ENCODE measurements around the gene CEACAM6.
"Not testable (repeated sequence)": the region's sequence is repeated elsewhere in the genome, so short reads cannot be mapped to it uniquely, and the experiment has no call there.

CEACAM6 gene

DNA sequence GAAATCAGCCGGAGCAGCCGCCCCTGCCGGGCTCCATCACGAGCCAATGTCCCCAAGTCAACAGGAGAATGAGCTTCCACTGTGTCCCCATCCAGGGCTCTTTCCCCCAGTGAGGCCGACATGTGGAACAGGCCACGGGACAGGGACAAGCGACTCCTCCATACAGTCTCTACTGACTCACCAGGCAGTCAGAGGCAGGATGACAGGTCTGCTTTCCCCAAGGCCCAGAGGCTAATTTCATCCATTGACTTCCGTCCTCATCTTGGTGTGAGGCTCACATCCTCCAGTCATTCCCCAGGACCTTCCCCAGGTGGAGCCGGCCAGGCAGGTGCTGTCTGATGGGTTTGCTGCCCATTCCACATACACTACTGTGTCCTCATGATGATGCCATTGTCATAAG, 3.5 kb downstream of the CEACAM6 start:
- Histone ChIP-seq H3K27me3 (replicated peaks in 2 of 5; ENCODE audit: control insufficient read depth in 4 of 5, insufficient read depth in 5 of 5, low read length in 4 of 5) (no peaks in the 10 kb centered on the region), H3K9me3 (ENCODE audit: control extremely low read depth in 1 of 5, control insufficient read depth in 4 of 5, insufficient read depth in 2 of 5, low read depth in 1 of 5, low read length in 4 of 5) (no peaks in the 10 kb centered on the region), H3K4me1 (ENCODE audit: control extremely low read depth in 1 of 4, control insufficient read depth in 4 of 4, insufficient read depth in 4 of 4, low read length in 3 of 4) (peaks cover 0 to 22% (median 14%) of the 10 kb centered on the region in 4 experiments), H3K36me3 (ENCODE audit: control insufficient read depth in 4 of 4, insufficient read depth in 4 of 4, low read length in 3 of 4) (no peaks in the 10 kb centered on the region), H3K4me3 (ENCODE audit: control insufficient read depth in 1 of 7, extremely low read depth in 1 of 7, insufficient read depth in 4 of 7, low read depth in 2 of 7, low read length in 6 of 7) (no peak overlapping the region), H3K27ac (ENCODE audit: insufficient read depth in 1 of 2, low read depth in 1 of 2, low read length in 2 of 2, poor library complexity in 1 of 2, severe bottlenecking in 2 of 2) (no peak overlapping the region)
- POLR2A ChIA-PET: no interaction called here
- WGBS (ENCODE audit: insufficient coverage): 95% methylated on average over 9 of the region's 9 CpGs
- no peak for DNase-seq
- CTCF ChIA-PET: no interaction called here

DNA sequence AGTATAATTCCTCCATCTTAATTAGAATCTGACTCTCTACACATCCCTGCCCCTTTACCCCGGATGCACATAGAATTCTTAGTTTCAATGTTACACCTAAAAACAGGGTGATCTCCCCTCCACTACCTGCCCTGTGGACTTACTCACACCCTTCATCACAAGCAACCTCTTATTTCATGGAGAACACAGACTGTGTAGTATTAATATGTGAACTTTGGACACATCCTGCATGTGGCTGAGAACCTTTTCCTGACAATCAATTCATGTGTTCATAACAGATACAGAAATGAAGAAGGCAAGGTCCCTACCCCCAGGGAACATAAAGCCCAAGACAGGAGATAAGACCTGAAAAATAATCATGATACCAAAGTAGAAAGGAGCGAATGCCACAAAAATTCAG, 11.8 kb downstream of the CEACAM6 start:
- no peak for DNase-seq
- Histone ChIP-seq H3K27me3 (replicated peaks in 2 of 5; ENCODE audit: control insufficient read depth in 4 of 5, insufficient read depth in 5 of 5, low read length in 4 of 5) (no peaks in the 10 kb centered on the region), H3K4me3 (ENCODE audit: control insufficient read depth in 1 of 7, extremely low read depth in 1 of 7, insufficient read depth in 4 of 7, low read depth in 2 of 7, low read length in 6 of 7) (no peak overlapping the region), H3K36me3 (ENCODE audit: control insufficient read depth in 4 of 4, insufficient read depth in 4 of 4, low read length in 3 of 4) (no peaks in the 10 kb centered on the region), H3K9me3 (ENCODE audit: control extremely low read depth in 1 of 5, control insufficient read depth in 4 of 5, insufficient read depth in 2 of 5, low read depth in 1 of 5, low read length in 4 of 5) (no peaks in the 10 kb centered on the region), H3K27ac (ENCODE audit: insufficient read depth in 1 of 2, low read depth in 1 of 2, low read length in 2 of 2, poor library complexity in 1 of 2, severe bottlenecking in 2 of 2) (no peak overlapping the region), H3K4me1 (ENCODE audit: control extremely low read depth in 1 of 4, control insufficient read depth in 4 of 4, insufficient read depth in 4 of 4, low read length in 3 of 4) (peaks cover 0 to 5% (median under 1%) of the 10 kb centered on the region in 4 experiments)
- WGBS (ENCODE audit: insufficient coverage): 100% methylated on average over 2 of the region's 2 CpGs
- POLR2A ChIA-PET: no interaction called here
- CTCF ChIA-PET: interaction anchor here (0.7 to 1.2 kb wide), 3 partner anchors 9 to 19 kb away, joined by 3 to 4 read pairs (median 3); no protein-coding TSS in a partner anchor

DNA sequence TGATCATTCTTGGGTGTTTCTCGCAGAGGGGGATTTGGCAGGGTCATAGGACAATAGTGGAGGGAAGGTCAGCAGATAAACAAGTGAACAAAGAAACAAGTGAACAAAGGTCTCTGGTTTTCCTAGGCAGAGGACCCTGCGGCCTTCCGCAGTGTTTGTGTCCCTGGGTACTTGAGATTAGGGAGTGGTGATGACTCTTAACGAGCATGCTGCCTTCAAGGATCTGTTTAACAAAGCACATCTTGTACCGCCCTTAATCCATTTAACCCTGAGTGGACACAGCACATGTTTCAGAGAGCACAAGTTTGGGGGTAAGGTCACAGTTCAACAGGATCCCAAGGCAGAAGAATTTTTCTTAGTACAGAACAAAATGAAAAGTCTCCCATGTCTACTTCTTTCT, 12.8 kb downstream of the CEACAM6 start:
- H3K27me3 ChIP-seq (replicated peaks in 2 of 5; ENCODE audit: control insufficient read depth in 4 of 5, insufficient read depth in 5 of 5, low read length in 4 of 5); DNase-seq; H3K27ac ChIP-seq (ENCODE audit: insufficient read depth in 1 of 2, low read depth in 1 of 2, low read length in 2 of 2, poor library complexity in 1 of 2, severe bottlenecking in 2 of 2); H3K36me3 ChIP-seq (ENCODE audit: control insufficient read depth in 4 of 4, insufficient read depth in 4 of 4, low read length in 3 of 4); POLR2A ChIA-PET; H3K4me3 ChIP-seq (ENCODE audit: control insufficient read depth in 1 of 7, extremely low read depth in 1 of 7, insufficient read depth in 4 of 7, low read depth in 2 of 7, low read length in 6 of 7); H3K9me3 ChIP-seq (ENCODE audit: control extremely low read depth in 1 of 5, control insufficient read depth in 4 of 5, insufficient read depth in 2 of 5, low read depth in 1 of 5, low read length in 4 of 5); H3K4me1 ChIP-seq (ENCODE audit: control extremely low read depth in 1 of 4, control insufficient read depth in 4 of 4, insufficient read depth in 4 of 4, low read length in 3 of 4): not testable (repeated sequence)
- CTCF ChIA-PET: interaction anchor here (1.0 to 1.2 kb wide), 2 partner anchors 8 to 14 kb away, joined by 3 to 4 read pairs; no protein-coding TSS in a partner anchor
- no CpG with 5 or more reads among the region's 5 CpGs for WGBS (ENCODE audit: insufficient coverage)

GRCh38 chr19:41769608-41770007, 14.3 kb downstream of the CEACAM6 start:
- CTCF ChIA-PET: interaction anchor here (0.8 to 1.4 kb wide), 3 partner anchors 11 to 52 kb away, joined by 3 read pairs; no protein-coding TSS in a partner anchor
- Histone ChIP-seq H3K36me3 (ENCODE audit: control insufficient read depth in 4 of 4, insufficient read depth in 4 of 4, low read length in 3 of 4) (no peaks in the 10 kb centered on the region), H3K9me3 (ENCODE audit: control extremely low read depth in 1 of 5, control insufficient read depth in 4 of 5, insufficient read depth in 2 of 5, low read depth in 1 of 5, low read length in 4 of 5) (no peaks in the 10 kb centered on the region), H3K27me3 (replicated peaks in 2 of 5; ENCODE audit: control insufficient read depth in 4 of 5, insufficient read depth in 5 of 5, low read length in 4 of 5) (no peaks in the 10 kb centered on the region), H3K4me3 (ENCODE audit: control insufficient read depth in 1 of 7, extremely low read depth in 1 of 7, insufficient read depth in 4 of 7, low read depth in 2 of 7, low read length in 6 of 7) (no peak overlapping the region), H3K27ac (ENCODE audit: insufficient read depth in 1 of 2, low read depth in 1 of 2, low read length in 2 of 2, poor library complexity in 1 of 2, severe bottlenecking in 2 of 2) (no peak overlapping the region), H3K4me1 (ENCODE audit: control extremely low read depth in 1 of 4, control insufficient read depth in 4 of 4, insufficient read depth in 4 of 4, low read length in 3 of 4) (peaks cover 0 to 11% (median 7%) of the 10 kb centered on the region in 4 experiments)
- POLR2A ChIA-PET: no interaction called here
- no peak for DNase-seq
- WGBS (ENCODE audit: insufficient coverage): no CpG with 5 or more reads among the region's 4 CpGs

DNA sequence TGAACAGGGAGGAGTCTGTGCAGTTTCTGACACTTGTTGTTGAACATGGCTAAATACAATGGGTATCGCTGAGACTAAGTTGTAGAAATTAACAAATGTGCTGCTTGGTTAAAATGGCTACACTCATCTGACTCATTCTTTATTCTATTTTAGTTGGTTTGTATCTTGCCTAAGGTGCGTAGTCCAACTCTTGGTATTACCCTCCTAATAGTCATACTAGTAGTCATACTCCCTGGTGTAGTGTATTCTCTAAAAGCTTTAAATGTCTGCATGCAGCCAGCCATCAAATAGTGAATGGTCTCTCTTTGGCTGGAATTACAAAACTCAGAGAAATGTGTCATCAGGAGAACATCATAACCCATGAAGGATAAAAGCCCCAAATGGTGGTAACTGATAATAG, 16.1 kb downstream of the CEACAM6 start:
- ChIA-PET POLR2A (no interaction called here), CTCF (interaction anchor here (1.2 to 2.7 kb wide), 6 partner anchors 10 to 50 kb away, joined by 3 to 9 read pairs (median 6); partner anchors contain the start of gene CEACAM6)
- H3K36me3 ChIP-seq (ENCODE audit: control insufficient read depth in 4 of 4, insufficient read depth in 4 of 4, low read length in 3 of 4): no peaks in the 10 kb centered on the region
- H3K4me3 ChIP-seq (ENCODE audit: control insufficient read depth in 1 of 7, extremely low read depth in 1 of 7, insufficient read depth in 4 of 7, low read depth in 2 of 7, low read length in 6 of 7): no peak overlapping the region
- H3K27ac ChIP-seq (ENCODE audit: insufficient read depth in 1 of 2, low read depth in 1 of 2, low read length in 2 of 2, poor library complexity in 1 of 2, severe bottlenecking in 2 of 2): no peak overlapping the region
- H3K27me3 ChIP-seq (replicated peaks in 2 of 5; ENCODE audit: control insufficient read depth in 4 of 5, insufficient read depth in 5 of 5, low read length in 4 of 5): no peaks in the 10 kb centered on the region
- H3K9me3 ChIP-seq (ENCODE audit: control extremely low read depth in 1 of 5, control insufficient read depth in 4 of 5, insufficient read depth in 2 of 5, low read depth in 1 of 5, low read length in 4 of 5): no peaks in the 10 kb centered on the region
- peaks cover 0 to 12% (median 7%) of the 10 kb centered on the region in 4 experiments for H3K4me1 ChIP-seq (ENCODE audit: control extremely low read depth in 1 of 4, control insufficient read depth in 4 of 4, insufficient read depth in 4 of 4, low read length in 3 of 4)
- no peak for DNase-seq
- WGBS (ENCODE audit: insufficient coverage): 100% methylated on average over 1 of the region's 2 CpGs

- DNase-seq: no peak
- Histone ChIP-seq H3K27ac (ENCODE audit: insufficient read depth in 1 of 2, low read depth in 1 of 2, low read length in 2 of 2, poor library complexity in 1 of 2, severe bottlenecking in 2 of 2) (no peak overlapping the region), H3K4me3 (ENCODE audit: control insufficient read depth in 1 of 7, extremely low read depth in 1 of 7, insufficient read depth in 4 of 7, low read depth in 2 of 7, low read length in 6 of 7) (no peak overlapping the region), H3K4me1 (ENCODE audit: control extremely low read depth in 1 of 4, control insufficient read depth in 4 of 4, insufficient read depth in 4 of 4, low read length in 3 of 4) (peaks cover 0 to 12% (median 7%) of the 10 kb centered on the region in 4 experiments), H3K9me3 (ENCODE audit: control extremely low read depth in 1 of 5, control insufficient read depth in 4 of 5, insufficient read depth in 2 of 5, low read depth in 1 of 5, low read length in 4 of 5) (no peaks in the 10 kb centered on the region), H3K36me3 (ENCODE audit: control insufficient read depth in 4 of 4, insufficient read depth in 4 of 4, low read length in 3 of 4) (no peaks in the 10 kb centered on the region), H3K27me3 (replicated peaks in 2 of 5; ENCODE audit: control insufficient read depth in 4 of 5, insufficient read depth in 5 of 5, low read length in 4 of 5) (no peaks in the 10 kb centered on the region)
- POLR2A ChIA-PET: no interaction called here
- CTCF ChIA-PET: interaction anchor here (1.1 to 1.7 kb wide), 5 partner anchors 10 to 26 kb away, joined by 3 to 8 read pairs (median 5); no protein-coding TSS in a partner anchor
- WGBS (ENCODE audit: insufficient coverage): 62% methylated on average over 4 of the region's 6 CpGs
These were observed 19.2 kb downstream of the CEACAM6 start for GRCh38 chr19:41774515-41774980.

DNA sequence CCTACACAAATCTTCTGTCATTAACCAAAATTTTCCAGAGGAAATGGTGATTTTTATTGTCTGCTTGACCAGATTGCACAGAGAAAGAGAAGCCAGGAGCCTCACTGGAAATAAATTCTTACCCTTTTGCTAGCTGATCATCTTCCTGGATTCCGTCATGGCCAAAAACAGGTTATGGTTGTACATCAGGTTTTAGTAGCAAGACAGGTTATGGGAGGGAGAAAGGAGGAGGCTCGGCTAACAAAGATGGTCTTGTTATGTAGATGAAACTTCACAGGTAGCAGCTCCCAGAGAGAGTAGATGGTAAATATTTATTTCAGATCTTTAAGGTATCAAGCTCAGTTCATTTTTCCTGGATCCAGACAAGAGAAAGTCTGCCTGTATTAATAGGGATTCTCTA, 21.4 kb downstream of the CEACAM6 start:
- H3K4me1 ChIP-seq (ENCODE audit: control extremely low read depth in 1 of 4, control insufficient read depth in 4 of 4, insufficient read depth in 4 of 4, low read length in 3 of 4): peaks cover 0 to 12% (median 7%) of the 10 kb centered on the region in 4 experiments
- H3K27me3 ChIP-seq (replicated peaks in 2 of 5; ENCODE audit: control insufficient read depth in 4 of 5, insufficient read depth in 5 of 5, low read length in 4 of 5): no peaks in the 10 kb centered on the region
- no peaks in the 10 kb centered on the region for H3K36me3 ChIP-seq (ENCODE audit: control insufficient read depth in 4 of 4, insufficient read depth in 4 of 4, low read length in 3 of 4)
- WGBS (ENCODE audit: insufficient coverage): 100% methylated on average over 2 of the region's 2 CpGs
- no peaks in the 10 kb centered on the region for H3K9me3 ChIP-seq (ENCODE audit: control extremely low read depth in 1 of 5, control insufficient read depth in 4 of 5, insufficient read depth in 2 of 5, low read depth in 1 of 5, low read length in 4 of 5)
- DNase-seq: no peak
- CTCF ChIA-PET: interaction anchor here (0.6 to 5.7 kb wide), 4 partner anchors 9 to 24 kb away, joined by 3 to 43 read pairs (median 7); partner anchors contain the start of gene CEACAM6
- H3K4me3 ChIP-seq (ENCODE audit: control insufficient read depth in 1 of 7, extremely low read depth in 1 of 7, insufficient read depth in 4 of 7, low read depth in 2 of 7, low read length in 6 of 7): no peak overlapping the region
- POLR2A ChIA-PET: no interaction called here
- no peak overlapping the region for H3K27ac ChIP-seq (ENCODE audit: insufficient read depth in 1 of 2, low read depth in 1 of 2, low read length in 2 of 2, poor library complexity in 1 of 2, severe bottlenecking in 2 of 2)

Measured in common myeloid progenitor, CD34-positive (primary cell).